DND-41 (cell line): ENCODE data around the gene SETBP1.
"Not testable (repeated sequence)": the region's sequence is repeated elsewhere in the genome, so short reads cannot be mapped to it uniquely, and the experiment has no call there.

Experiments
- ATAC-seq: fragments of 200-7000 bp; cut with Tn5 transposase; 3 replicates; pipeline ENCODE4 v1.9.1; 2021; ENCODE audit warnings: low read depth; ENCODE audit not compliant: insufficient read depth
- DNase-seq: peaks from one replicate; pipeline ENCODE4 v3.0.0-alpha.2; 2020
- H2AFZ ChIP-seq: 2 replicates; pipeline ENCODE4 v1.6.0; 2012; ENCODE audit warnings: low read depth, low read length
- H3K27ac ChIP-seq: 2 replicates; pipeline ENCODE4 v1.5.1; 2012; ENCODE audit warnings: low read length, inconsistent platforms
- H3K27me3 ChIP-seq: fragments of 200-600 bp; sonication (generic); 2 replicates; pipeline ENCODE4 v1.6.0; 2012; ENCODE audit warnings: low read length, mild to moderate bottlenecking, inconsistent platforms; ENCODE audit not compliant: insufficient read depth, poor library complexity
- H3K36me3 ChIP-seq: 2 replicates; pipeline ENCODE4 v1.5.1; 2012; ENCODE audit warnings: low read length, inconsistent platforms; ENCODE audit not compliant: insufficient read depth
- H3K4me1 ChIP-seq: 2 replicates; pipeline ENCODE4 v1.5.1; 2012; ENCODE audit warnings: mild to moderate bottlenecking, low read length; ENCODE audit not compliant: insufficient read depth
- H3K4me2 ChIP-seq: 2 replicates; pipeline ENCODE4 v1.6.0; 2012; ENCODE audit warnings: mild to moderate bottlenecking, moderate library complexity, low read length, inconsistent platforms; ENCODE audit not compliant: insufficient read depth
- H3K4me3 ChIP-seq, 2 experiments: fragments of 200-600 bp in 1 of 2; shearing (Covaris generic) in 1 of 2; 2 replicates each; pipeline ENCODE4 v1.5.1; 2012 to 2016; ENCODE audit warnings: inconsistent platforms in 2 of 2, low read length in 2 of 2, mild to moderate bottlenecking in 2 of 2, low read depth in 1 of 2, moderate library complexity in 1 of 2
- H3K79me2 ChIP-seq: 2 replicates; pipeline ENCODE4 v1.6.0; 2012; ENCODE audit warnings: low read length, inconsistent platforms; ENCODE audit not compliant: insufficient read depth
- H3K9ac ChIP-seq: 2 replicates; pipeline ENCODE4 v1.6.0; 2012; ENCODE audit warnings: low read depth, mild to moderate bottlenecking, inconsistent platforms, low read length, moderate library complexity
- H3K9me3 ChIP-seq: 2 replicates; pipeline ENCODE4 v1.5.1; 2012; ENCODE audit warnings: low read length, moderate library complexity, mild to moderate bottlenecking, inconsistent platforms; ENCODE audit not compliant: insufficient read depth, severe bottlenecking
- H4K20me1 ChIP-seq: 2 replicates; pipeline ENCODE4 v1.6.0; 2012; ENCODE audit warnings: low read length; ENCODE audit not compliant: insufficient read depth
- CTCF ChIP-seq: IDR thresholded peaks from 2 replicates; pipeline ENCODE4 v1.5.1; 2012; ENCODE audit warnings: borderline replicate concordance, low read length, moderate library complexity, mild to moderate bottlenecking; ENCODE audit not compliant: poor library complexity, severe bottlenecking; ENCODE audit errors: extremely low read depth
- EZH2 ChIP-seq: IDR thresholded peaks from 3 replicates; pipeline ENCODE4 v1.6.1; 2012; ENCODE audit warnings: borderline replicate concordance, low read depth, mild to moderate bottlenecking, moderate library complexity, low read length, inconsistent platforms; ENCODE audit not compliant: severe bottlenecking

The SETBP1 gene

GRCh38 chr18:44716697-44717163 is 36.0 kb downstream of the SETBP1 start:
- no peak overlapping the region for H3K27ac ChIP-seq
- TF ChIP-seq CTCF (no peak), EZH2 (no peak)
- H3K4me1 ChIP-seq, result no peaks in the 10 kb centered on the region
- no peaks in the 10 kb centered on the region for H3K79me2 ChIP-seq
- H4K20me1 ChIP-seq, result peaks cover 3% of the 10 kb centered on the region; the same call in 1 of the 2 replicates
- no peak overlapping the region for H2AFZ ChIP-seq
- DNase-seq, result no peak
- H3K36me3 ChIP-seq, result no peaks in the 10 kb centered on the region
- no peak overlapping the region for H3K9ac ChIP-seq
- H3K9me3 ChIP-seq, result no peaks in the 10 kb centered on the region
- H3K4me2 ChIP-seq, result no peak overlapping the region
- ATAC-seq, result no peak
- H3K27me3 ChIP-seq, result no peaks in the 10 kb centered on the region
- no peak overlapping the region for H3K4me3 ChIP-seq

GRCh38 chr18:44719519-44720060 is 38.9 kb downstream of the SETBP1 start:
- H3K4me2 ChIP-seq, result no peak overlapping the region
- DNase-seq, result no peak
- no peak overlapping the region for H3K4me3 ChIP-seq
- no peaks in the 10 kb centered on the region for H3K79me2 ChIP-seq
- H3K9me3 ChIP-seq, result no peaks in the 10 kb centered on the region
- no peak for ATAC-seq
- no peaks in the 10 kb centered on the region for H3K27me3 ChIP-seq
- no peak overlapping the region for H3K9ac ChIP-seq
- no peaks in the 10 kb centered on the region for H3K36me3 ChIP-seq
- TF ChIP-seq EZH2 (no peak), CTCF (no peak)
- H4K20me1 ChIP-seq, result peaks cover 5% of the 10 kb centered on the region; the same call in 1 of the 2 replicates
- no peaks in the 10 kb centered on the region for H3K4me1 ChIP-seq
- no peak overlapping the region for H3K27ac ChIP-seq
- H2AFZ ChIP-seq, result no peak overlapping the region

- not testable (repeated sequence) for H3K79me2 ChIP-seq, H3K9me3 ChIP-seq, ATAC-seq, H3K27me3 ChIP-seq, H3K27ac ChIP-seq, H2AFZ ChIP-seq, H4K20me1 ChIP-seq, H3K4me2 ChIP-seq, DNase-seq, H3K9ac ChIP-seq, H3K4me3 ChIP-seq, H3K36me3 ChIP-seq
- peaks cover 18% of the 10 kb centered on the region for H3K4me1 ChIP-seq
Measured at GRCh38 chr18:44721748-44722147, 41.1 kb downstream of the SETBP1 start.

GRCh38 chr18:44723411-44723810 is 42.7 kb downstream of the SETBP1 start:
- Histone ChIP-seq H3K9me3 (no peaks in the 10 kb centered on the region), H3K27me3 (no peaks in the 10 kb centered on the region), H3K4me1 (peaks cover 19% of the 10 kb centered on the region), H3K27ac (no peak overlapping the region), H3K4me3 (no peak overlapping the region), H4K20me1 (0 out of 2 replicates have a peak, but pooled peaks cover 3% of the 10 kb centered on the region), H3K36me3 (no peaks in the 10 kb centered on the region), H2AFZ (no peak overlapping the region), H3K9ac (no peak overlapping the region), H3K4me2 (no peak overlapping the region), H3K79me2 (no peaks in the 10 kb centered on the region)
- TF ChIP-seq EZH2 (no peak), CTCF (no peak)
- DNase-seq (no peak), ATAC-seq (no peak)
